NCI-H2107 treated with DMSO at 0.1 percent for 48 hours (cell line): ENCODE measurements around the gene PIGL.
"Not testable (repeated sequence)": the region's sequence is repeated elsewhere in the genome, so short reads cannot be mapped to it uniquely, and the experiment has no call there.

ENCODE experiments used
- DNase-seq: peaks from one replicate; lab custom pipeline; 2025; ENCODE audit not compliant: unreplicated experiment; lab: John Stamatoyannopoulos, UW

Gene PIGL

DNA sequence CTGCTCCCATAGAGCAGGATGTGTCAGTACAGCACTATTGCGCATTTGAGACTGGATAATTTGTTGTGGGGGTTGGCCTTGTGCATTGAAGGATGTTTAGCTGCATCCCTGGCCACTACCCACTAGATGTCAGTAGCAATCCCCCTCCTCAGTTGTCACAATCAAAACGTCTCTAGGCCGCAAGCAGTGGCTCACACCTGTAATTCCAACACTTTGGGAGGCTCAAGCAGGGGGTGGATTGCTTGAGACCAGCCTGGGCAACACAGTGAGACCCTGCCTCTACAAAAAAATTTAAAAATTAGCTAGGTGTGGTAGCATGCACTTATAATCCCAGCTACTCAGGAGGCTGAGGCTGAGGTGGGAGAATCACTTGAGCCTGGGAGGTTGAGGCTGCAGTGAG, 87.8 kb downstream of the PIGL start:
- DNase-seq: peak; percentile 11

- no peak for DNase-seq
Observed at GRCh38 chr17:16306211-16306610, 89.2 kb downstream of the PIGL start.

DNA sequence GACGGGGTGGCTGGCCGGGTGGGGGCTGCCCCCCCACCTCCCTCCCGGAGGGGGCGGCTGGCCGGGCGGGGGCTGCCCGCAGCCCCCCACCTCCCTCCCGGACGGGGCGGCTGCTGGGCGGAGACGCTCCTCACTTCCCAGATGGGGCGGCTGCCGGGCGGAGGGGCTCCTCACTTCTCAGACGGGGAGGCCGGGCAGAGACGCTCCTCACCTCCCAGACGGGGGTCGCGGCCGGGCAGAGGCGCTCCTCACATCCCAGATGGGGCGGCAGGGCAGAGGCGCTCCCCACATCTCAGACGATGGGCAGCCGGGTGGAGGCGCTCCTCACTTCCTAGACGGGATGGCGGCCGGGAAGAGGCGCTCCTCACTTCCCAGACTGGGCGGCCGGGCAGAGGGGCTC, 95.1 kb downstream of the PIGL start:
- not testable (repeated sequence) for DNase-seq

- peak; percentile 71 for DNase-seq
Observed at GRCh38 chr17:16313139-16314090, 96.4 kb downstream of the PIGL start.

DNA sequence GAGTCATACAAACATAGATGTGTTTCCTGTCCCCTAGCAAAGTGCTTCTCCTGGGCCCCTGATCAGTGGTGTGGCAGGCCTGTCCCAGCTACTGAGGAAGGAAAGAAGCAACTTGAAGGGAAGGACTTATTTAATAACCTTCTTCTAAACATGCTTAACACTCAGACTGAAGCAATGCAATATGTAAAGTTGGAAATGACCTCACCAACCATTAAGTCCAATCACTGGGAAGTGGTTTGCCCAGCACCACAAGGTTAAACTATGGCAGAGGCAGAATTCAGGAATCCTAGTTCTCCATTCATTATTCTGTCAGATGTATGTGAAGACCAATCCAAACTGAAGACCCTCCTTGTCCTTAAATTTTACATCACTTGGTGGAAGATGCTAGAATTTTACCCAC, 97.2 kb downstream of the PIGL start:
- DNase-seq: no peak

GRCh38 chr17:16314859-16315258, 97.8 kb downstream of the PIGL start:
- DNase-seq: no peak

DNA sequence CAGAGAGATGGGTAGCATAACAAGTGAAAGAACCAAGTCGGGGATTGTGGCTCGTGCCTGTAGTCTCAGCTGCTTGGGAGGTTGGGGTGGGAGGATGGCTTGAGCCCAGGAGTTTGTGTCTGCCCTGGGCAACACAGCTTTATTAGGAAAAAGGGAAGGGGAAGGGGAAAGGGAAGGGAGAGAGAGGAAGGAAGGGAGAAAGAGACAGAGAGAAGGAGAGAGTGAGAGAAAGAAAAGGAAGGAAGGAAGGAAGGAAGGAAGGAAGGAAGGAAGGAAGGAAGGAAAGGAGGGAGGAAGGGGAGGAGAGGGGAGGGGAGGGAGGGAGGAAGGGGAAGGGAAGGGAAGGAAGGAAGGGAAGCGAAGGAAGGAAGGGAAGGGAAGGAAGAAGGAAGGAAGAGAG, 103.0 kb downstream of the PIGL start:
- DNase-seq: no peak

GRCh38 chr17:16322636-16323035, 105.6 kb downstream of the PIGL start:
- DNase-seq: no peak

DNA sequence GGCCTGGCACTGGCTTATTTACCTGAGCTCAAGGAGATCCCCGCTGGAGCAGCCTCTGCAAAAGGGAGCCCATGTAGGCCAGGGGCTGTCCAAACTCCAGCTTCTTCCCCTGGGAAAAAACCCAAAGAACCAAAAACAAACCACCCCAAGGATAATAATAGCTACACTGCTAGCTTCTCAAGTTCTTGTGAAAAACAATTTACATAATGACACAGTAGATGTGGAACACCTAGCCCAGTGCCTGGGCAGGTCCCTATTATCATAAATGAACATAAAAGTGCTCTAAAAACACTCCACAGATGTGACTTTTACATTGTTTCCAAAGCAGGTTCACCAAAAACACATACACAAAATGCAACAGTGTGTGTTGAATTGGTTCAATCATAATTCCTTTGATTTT, 109.0 kb downstream of the PIGL start:
- DNase-seq: no peak

DNA sequence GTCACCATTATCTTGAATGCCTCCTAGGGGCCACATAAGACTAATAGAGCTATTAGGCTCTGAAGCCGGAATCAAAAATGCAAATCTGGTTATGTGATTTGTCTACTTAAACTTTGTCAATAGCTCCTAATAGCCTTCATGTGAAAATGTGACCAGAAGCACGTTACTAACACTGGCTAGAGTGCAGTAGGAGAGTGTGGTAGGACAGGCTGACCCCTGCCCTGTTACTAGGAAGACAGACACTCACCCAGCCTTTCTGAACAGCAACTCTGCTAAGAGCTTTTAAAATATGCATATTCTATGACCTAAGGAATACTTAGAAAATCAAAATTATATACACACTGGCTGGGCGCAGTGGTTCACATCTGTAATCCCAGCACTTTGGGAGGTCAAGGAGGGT, 110.0 kb downstream of the PIGL start:
- DNase-seq: no peak

GRCh38 chr17:16328997-16329396, 112.0 kb downstream of the PIGL start:
- peak; percentile 18 for DNase-seq

- DNase-seq: no peak
Observed at GRCh38 chr17:16329519-16330271, 112.7 kb downstream of the PIGL start.

GRCh38 chr17:16338391-16338790, 121.4 kb downstream of the PIGL start:
- DNase-seq: no peak

DNA sequence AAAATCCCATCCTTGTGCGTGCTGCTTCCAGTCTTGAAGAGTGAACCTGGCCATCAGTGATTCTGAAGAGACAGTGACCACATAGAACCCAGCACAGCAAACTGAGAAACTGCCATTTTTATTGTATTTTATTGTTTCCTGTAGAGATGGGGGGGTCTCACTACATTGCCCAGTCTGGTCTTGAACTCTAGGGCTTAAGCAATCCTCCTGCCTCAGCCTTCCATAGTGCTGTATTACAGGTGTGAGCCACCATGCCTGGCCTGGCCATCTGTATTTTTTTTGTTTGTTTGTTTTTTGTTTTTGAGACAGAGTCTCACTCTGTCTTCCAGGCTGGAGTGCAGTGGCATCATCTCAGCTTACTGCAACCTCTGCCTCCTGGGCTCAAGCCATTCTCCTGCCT, 122.4 kb downstream of the PIGL start:
- no peak for DNase-seq

- DNase-seq: no peak
Observed at GRCh38 chr17:16339959-16340358, 122.9 kb downstream of the PIGL start.

DNA sequence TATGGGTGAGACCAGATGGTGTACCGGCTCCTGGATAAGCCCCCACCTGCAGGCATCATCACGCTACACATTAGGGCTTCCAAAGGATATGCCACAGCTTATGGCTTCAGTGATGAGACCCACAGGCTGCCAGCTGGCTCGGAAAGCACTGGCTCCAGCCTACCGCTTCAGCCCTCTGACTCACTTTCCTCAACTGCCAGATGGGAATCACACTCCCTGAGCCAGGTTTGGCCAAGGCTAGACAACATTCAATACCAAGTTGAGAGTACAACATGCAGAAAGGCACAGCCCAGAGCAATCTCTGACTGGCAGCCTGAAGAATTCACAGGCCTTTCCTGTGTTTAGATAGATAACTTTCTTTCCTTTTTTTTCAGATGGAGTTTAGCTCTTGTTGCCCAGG, 126.0 kb downstream of the PIGL start:
- no peak for DNase-seq

GRCh38 chr17:16343569-16343968, 126.6 kb downstream of the PIGL start:
- no peak for DNase-seq

- no peak for DNase-seq
Observed at GRCh38 chr17:16345565-16345964, 128.6 kb downstream of the PIGL start.

DNA sequence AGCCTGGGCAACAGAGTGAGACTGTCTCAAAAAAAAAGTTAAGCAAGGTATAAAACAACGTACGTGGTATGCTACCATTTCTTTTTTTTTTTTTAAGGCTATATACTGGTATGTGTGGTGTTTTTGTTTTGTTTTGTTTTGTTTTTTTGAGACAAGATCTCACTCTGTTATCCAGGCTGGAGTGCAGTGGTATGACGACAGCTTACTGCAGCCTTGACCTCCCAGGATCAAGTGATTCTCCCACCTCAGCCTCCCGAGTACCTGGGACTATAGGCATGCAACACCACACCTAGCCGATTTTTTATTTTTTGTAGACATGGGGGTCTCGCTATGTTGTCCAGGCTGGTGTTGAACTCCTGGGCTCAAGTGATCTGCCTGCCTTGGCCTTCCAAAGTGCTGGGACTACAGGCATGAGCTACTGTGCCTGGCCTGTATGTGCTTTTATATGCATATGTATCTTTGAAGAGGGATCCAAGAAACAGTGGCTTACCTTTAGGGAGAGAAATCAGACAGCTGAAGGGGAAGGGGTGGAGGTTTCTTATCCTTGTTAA, 129.8 kb downstream of the PIGL start:
- no peak for DNase-seq

- no peak for DNase-seq
Observed at GRCh38 chr17:16348586-16348985, 131.6 kb downstream of the PIGL start.

DNA sequence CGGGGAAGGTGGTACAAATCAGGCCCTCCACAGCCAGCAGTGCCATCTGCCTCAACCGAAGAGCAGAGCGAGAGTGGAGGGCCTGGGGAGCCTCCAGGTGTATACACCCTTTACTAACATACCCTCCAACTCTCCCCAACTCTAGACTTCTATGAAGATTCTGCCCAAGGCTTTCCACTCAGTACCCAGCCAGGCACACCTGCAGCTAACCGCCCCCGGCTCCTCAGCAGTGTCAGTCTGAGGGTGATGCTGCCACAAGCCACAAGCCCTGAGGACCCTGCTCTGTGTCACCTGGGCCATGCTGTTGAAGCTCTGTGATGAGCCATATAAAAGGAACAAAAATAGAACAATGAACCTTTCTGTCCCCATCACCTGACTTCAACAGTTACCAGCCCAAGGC, 132.4 kb downstream of the PIGL start:
- DNase-seq: no peak

DNA sequence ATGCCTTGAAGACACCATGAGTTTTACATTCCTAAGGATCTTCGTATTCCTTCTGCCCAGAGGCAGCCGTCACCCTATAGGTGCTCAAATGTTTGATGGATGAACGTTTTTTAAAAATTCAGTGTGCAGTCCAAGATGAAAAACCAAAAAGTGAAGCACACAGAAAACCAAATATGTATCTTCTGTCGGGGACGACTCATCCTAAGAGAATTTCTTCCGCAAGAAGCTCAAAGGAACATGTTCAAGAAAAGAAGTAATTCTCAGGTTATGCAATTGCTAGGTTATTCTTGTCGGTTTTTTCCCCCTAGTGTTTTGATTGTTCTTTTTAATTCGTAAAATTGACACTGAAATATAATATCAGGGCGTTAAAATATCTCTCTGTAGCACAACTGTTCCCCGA, 134.8 kb downstream of the PIGL start:
- no peak for DNase-seq
